Uterus (tissue), 2 donors: ENCODE results near the gene ZNF821.

ENCODE experiments used
- CTCF ChIP-seq, 4 experiments: fragments of 200-600 bp in 2 of 4; fragments of 450-650 bp in 2 of 4; sonication (generic) in 2 of 4; IDR thresholded peaks; one replicate each; pipeline ENCODE4 v1.5.1; 2016 to 2019; ENCODE audit warnings: antibody characterized with exemption in 4 of 4, mild to moderate bottlenecking in 2 of 4, moderate library complexity in 1 of 4
- POLR2A ChIP-seq, 2 donors: fragments of 450-650 bp; IDR thresholded peaks; one replicate each; pipeline ENCODE4 v1.6.1; 2016; ENCODE audit warnings: antibody characterized with exemption in 2 of 2, mild to moderate bottlenecking in 1 of 2, moderate library complexity in 1 of 2

GRCh38 chr16:71914802-71915201 is 30.8 kb upstream of the ZNF821 start:
- no peak for TF ChIP-seq CTCF (IDR thresholded peaks at IDR 0.05)
- no peak for TF ChIP-seq POLR2A (IDR thresholded peaks at IDR 0.05)
